Activated T-helper 2 cell treated with anti-CD3 and anti-CD28 coated beads, Interferon-gamma antibody, Interleukin-2, Interleukin-4, amounts not matched to agents 10 μg/mL and 5 μg/mL and 100 μg/mL, durations not matched to agents 14 hours and 24 hours and 36 hours (primary cell): Measurements from ENCODE around the gene IDH2. TPM values are rescaled to one million over a fixed set of nuclear protein-coding genes. Genes with fewer than 3 reads are reported as not detected.

Experiments
- DNase-seq: peaks from one replicate; pipeline ENCODE4 v3.0.0; 2021; ENCODE audit warnings: low spot score
- H3K27ac Mint-ChIP-seq: one replicate; pipeline ENCODE4 v1.8.0; 2021; ENCODE audit warnings: mixed read lengths
- H3K27me3 Mint-ChIP-seq: one replicate; pipeline ENCODE4 v1.8.0; 2021; ENCODE audit warnings: low read depth, mixed read lengths
- H3K36me3 Mint-ChIP-seq: one replicate; pipeline ENCODE4 v1.8.0; 2021; ENCODE audit warnings: low read depth, mixed read lengths
- H3K4me1 Mint-ChIP-seq: one replicate; pipeline ENCODE4 v1.8.0; 2021; ENCODE audit warnings: low read depth, mixed read lengths
- H3K4me3 Mint-ChIP-seq: one replicate; pipeline ENCODE4 v1.8.0; 2021; ENCODE audit warnings: low read depth, mild to moderate bottlenecking, moderate library complexity, mixed read lengths
- H3K9me3 Mint-ChIP-seq: one replicate; pipeline ENCODE4 v1.8.0; 2021; ENCODE audit warnings: mixed read lengths
- intact Hi-C: fragments of 100-400 bp; cut with micrococcal nuclease; formaldehyde crosslinking; loops from one replicate; pipeline ENCODE4 v1.15.1; 2023
- total RNA-seq: library from RNA; stranded (reverse); gene quantifications from 2 replicates; pipeline ENCODE4 v1.2.3, GENCODE V29; 2022

The IDH2 gene
- total RNA-seq, 1 donor from 2014 or later: 141 TPM

- Mint-ChIP-seq H3K4me1 (peaks cover 16% of the 10 kb centered on the region), H3K27me3 (peaks cover 18% of the 10 kb centered on the region), H3K9me3 (no peaks in the 10 kb centered on the region), H3K27ac (no peak overlapping the region), H3K36me3 (no peaks in the 10 kb centered on the region), H3K4me3 (no peak overlapping the region)
- intact Hi-C loops: no loop called here
- no peak for DNase-seq
These were observed 4.4 kb upstream of the IDH2 start for GRCh38 chr15:90106522-90107117.

DNA sequence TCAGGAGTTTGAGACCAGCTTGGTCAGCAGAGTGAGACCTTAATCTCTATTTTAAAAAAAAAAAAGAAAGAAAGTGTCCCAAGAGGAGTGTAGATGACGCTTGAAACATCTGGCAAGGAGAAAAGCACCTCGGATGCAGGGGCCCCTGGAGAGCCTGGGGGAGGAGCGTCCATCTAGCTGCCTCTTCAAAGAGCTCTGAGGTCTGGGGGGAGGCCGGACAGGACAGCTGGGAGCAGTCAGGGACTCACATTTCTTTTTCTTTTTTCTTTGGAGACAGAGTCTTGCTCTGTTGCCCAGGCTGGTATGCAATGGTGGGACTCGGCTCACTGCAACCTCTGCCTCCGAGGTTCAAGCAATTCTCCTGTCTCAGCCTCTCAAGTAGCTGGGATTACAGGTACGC lies 3.3 kb upstream of the IDH2 start:
- DNase-seq: no peak
- H3K36me3 Mint-ChIP-seq: peaks cover 4% of the 10 kb centered on the region
- peaks cover 16% of the 10 kb centered on the region for H3K27me3 Mint-ChIP-seq
- H3K4me3 Mint-ChIP-seq: no peak overlapping the region
- intact Hi-C loops: no loop called here
- H3K4me1 Mint-ChIP-seq: peaks cover 24% of the 10 kb centered on the region
- no peaks in the 10 kb centered on the region for H3K9me3 Mint-ChIP-seq
- no peak overlapping the region for H3K27ac Mint-ChIP-seq

DNA sequence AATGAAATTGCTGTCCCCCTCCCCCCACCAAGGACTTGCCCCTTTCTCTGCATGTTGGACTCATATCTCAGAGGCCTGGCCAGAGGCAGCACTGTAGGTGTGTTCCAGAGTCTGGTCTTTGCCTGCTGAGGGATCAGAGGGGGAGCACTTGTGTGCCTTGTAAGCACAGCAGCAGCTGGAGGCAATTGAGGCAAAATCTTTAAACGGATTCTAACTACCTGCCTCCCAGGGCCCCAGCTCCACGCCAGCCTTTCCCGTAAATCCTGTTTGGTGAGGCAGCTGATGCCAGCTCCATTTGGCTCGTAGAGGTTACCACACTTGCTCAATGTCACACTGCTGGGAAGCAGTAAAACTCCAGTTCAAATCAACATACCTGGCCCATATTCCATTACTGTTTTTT lies 2.3 kb upstream of the IDH2 start:
- Mint-ChIP-seq H3K27ac (no peak overlapping the region), H3K27me3 (peaks cover 15% of the 10 kb centered on the region), H3K4me1 (peaks cover 33% of the 10 kb centered on the region), H3K9me3 (no peaks in the 10 kb centered on the region), H3K36me3 (peaks cover 8% of the 10 kb centered on the region), H3K4me3 (no peak overlapping the region)
- intact Hi-C loops: no loop called here
- DNase-seq: no peak

GRCh38 chr15:90103701-90104329 lies 1.5 kb upstream of the IDH2 start:
- Mint-ChIP-seq H3K4me3 (peak overlapping the region; percentile 56), H3K4me1 (peaks cover 41% of the 10 kb centered on the region), H3K27ac (no peak overlapping the region), H3K36me3 (peaks cover 12% of the 10 kb centered on the region), H3K9me3 (no peaks in the 10 kb centered on the region), H3K27me3 (peaks cover 15% of the 10 kb centered on the region)
- intact Hi-C loops: no loop called here
- DNase-seq: no peak

DNA sequence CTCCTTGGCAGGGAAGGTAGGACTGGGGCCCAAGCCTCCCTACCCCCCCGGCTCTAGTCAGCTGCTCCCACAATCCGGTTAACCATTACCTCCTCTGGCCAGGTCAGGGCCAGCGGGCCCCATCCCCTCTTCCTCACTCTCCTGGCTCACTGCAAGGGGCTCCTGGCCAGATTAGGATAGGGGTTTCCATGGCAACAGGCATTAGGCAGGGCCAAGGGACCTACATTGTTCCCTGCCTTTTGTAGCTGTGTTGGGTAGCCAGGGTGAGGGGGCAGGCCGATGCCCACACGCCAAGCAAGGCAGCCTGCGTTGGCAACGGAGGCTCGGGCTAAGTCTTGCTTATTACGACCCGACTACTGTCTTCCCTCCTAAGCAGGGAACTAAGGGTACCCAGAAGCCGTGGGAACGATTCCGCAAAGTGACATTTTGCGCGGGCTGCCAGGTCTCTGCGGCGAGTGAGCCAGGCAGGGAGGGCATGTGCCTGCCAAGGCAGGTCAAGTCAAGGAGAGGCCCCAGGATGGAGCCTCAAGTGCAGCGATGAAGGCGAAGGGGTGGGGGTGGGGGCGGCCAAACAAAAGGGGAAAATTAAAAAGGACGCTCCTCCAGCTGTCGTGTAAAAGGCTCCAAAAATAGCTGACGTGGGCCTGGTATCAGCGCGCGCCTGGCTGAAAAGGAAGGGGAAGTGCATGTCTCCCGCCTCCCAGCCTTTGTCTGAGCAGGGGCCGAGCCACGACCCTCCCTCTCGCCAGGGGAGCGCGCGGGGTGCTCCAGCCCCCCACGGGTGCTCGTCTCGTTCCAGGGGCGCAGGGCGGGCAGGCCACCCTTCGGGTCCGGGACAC lies 919 bp downstream of the IDH2 start:
- Mint-ChIP-seq H3K27me3 (peaks cover 9% of the 10 kb centered on the region), H3K4me1 (peaks cover 58% of the 10 kb centered on the region)

DNA sequence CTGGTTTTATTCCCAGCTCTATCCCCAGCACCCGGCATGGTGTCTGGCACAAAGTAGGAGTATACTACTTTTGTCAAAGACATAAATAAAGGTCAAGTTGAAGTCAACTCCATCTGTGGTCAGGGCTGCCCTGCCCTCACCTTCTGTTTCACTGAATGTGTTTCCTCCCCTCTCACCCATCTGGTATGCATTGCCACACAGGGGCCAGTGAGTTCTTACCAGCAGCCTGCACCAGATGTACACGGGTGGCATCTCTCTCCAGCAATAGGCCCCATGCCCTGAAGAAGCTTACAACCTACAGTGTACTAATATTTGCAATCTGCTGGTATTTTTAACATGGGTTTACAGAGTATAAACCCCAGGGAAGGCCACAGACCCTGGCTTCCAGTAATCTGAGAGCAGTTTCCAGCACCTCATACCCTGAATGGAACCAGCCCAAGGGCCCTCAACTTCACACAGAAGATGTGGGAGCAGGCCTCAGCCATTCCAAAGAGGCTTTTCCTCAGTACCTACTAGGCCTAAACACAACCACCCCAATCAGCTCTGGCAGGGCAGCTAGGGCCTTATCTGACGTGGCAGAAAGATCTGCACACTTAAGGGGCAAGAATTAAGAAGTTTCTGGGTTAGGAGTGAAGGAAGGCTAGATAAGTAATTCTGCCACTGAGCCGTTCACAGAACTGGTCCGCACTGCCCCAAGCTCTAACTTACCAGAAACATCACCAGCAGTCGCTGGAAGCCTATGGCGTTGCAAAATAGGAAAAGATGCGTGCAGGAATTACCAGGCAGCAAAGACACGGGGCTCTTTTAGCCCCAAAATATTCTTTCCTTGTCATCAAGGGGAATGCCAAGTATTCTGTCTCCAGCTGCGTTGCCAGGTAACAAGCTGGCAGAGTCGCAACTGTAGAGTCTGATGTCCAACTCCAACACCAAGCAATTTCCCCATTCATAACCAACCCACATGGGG lies 2.1 kb downstream of the IDH2 start:
- intact Hi-C loops: loop anchor here (2.0 to 5.0 kb wide), 3 partner anchors 61 to 208 kb away; partner anchors contain the start of genes AP3S2, CIB1 and GDPGP1
- H3K27me3 Mint-ChIP-seq: peaks cover 7% of the 10 kb centered on the region
- peaks cover 67% of the 10 kb centered on the region for H3K4me1 Mint-ChIP-seq
- no peak for DNase-seq
- peaks cover 24% of the 10 kb centered on the region for H3K36me3 Mint-ChIP-seq
- peak overlapping the region; percentile 90 for H3K4me3 Mint-ChIP-seq
- no peaks in the 10 kb centered on the region for H3K9me3 Mint-ChIP-seq
- H3K27ac Mint-ChIP-seq: peak overlapping the region; percentile 91

More for the DNA sequence above, 919 bp downstream of the IDH2 start:
- H3K4me3 Mint-ChIP-seq: peak overlapping the region; percentile 90
- no peaks in the 10 kb centered on the region for H3K9me3 Mint-ChIP-seq
- H3K36me3 Mint-ChIP-seq: peaks cover 15% of the 10 kb centered on the region
- H3K27ac Mint-ChIP-seq: peak overlapping the region; percentile 91
- intact Hi-C loops: no loop called here
- no peak for DNase-seq

DNA sequence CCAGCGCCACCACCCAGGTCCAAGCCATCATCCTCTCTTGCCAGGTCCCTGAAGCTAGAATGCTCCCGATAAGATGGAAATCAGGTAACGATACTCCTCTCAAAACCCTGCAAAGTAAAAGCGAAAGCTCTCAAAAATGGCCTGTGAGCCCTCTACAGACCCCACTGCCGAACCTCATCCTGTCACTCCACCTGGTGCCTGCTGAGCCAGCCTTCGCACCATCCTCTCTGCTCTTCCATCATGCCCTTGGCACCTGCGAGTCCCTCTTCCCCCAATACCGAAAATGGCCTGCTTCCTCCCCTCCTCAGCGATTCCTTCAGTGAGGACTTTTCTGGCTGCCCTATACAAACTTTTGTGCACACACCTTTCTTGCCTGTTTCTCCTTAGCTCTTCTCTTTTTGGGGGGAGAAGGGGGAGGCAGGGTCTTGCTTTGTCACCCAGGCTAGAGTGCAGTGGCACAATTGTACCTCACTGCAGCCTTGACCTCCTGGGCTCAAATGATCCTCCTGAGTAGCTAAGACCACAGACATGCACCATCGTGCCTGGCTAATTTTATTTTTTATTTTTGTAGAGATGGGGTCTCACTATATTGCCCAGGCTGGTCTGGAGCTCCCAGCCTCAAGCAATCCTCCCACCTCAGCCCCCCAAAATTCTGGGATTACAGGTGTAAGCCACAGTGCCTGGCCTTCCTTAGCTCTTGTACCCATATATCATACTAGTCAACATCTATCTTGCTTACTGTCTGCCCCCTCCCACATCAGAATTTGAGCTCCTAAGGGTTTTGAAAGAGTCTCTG lies 3.0 kb downstream of the IDH2 start:
- H3K36me3 Mint-ChIP-seq: peaks cover 26% of the 10 kb centered on the region
- peak; percentile 52 for DNase-seq
- peak overlapping the region; percentile 90 for H3K4me3 Mint-ChIP-seq
- peaks cover 3% of the 10 kb centered on the region for H3K27me3 Mint-ChIP-seq
- peaks cover 71% of the 10 kb centered on the region for H3K4me1 Mint-ChIP-seq
- H3K9me3 Mint-ChIP-seq: no peaks in the 10 kb centered on the region
- peak overlapping the region; percentile 91 for H3K27ac Mint-ChIP-seq
- intact Hi-C loops: loop anchor here (2.0 to 5.0 kb wide), 3 partner anchors 60 to 207 kb away; partner anchors contain the start of genes AP3S2, CIB1 and GDPGP1

DNA sequence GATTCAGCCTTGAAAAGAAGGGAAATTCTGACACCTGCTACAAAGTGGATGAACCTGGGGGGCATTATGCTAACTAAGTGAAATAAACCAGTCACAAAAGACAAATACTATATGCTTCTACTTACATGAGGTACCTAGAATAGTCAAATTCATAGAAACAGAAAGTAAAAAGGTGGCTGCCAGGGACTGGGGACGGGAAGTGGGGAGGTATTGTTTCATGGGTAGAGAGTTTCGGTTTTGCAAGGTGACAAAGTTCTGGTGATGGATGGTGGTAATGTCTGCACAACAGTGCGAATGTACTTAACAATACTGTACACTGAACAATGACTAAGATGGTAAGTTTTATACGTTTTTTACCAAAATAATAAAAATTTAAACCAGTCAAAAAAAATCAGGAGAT lies 4.8 kb downstream of the IDH2 start:
- Mint-ChIP-seq H3K4me1 (peaks cover 67% of the 10 kb centered on the region), H3K27me3 (no peaks in the 10 kb centered on the region), H3K27ac (peak overlapping the region; percentile 91), H3K4me3 (peak overlapping the region; percentile 90), H3K9me3 (no peaks in the 10 kb centered on the region), H3K36me3 (peaks cover 36% of the 10 kb centered on the region)
- peak; percentile 72 for DNase-seq
- intact Hi-C loops: loop anchor here (2.0 to 5.0 kb wide), 4 partner anchors 39 to 205 kb away; partner anchors contain the start of genes AP3S2, CIB1 and GDPGP1

DNA sequence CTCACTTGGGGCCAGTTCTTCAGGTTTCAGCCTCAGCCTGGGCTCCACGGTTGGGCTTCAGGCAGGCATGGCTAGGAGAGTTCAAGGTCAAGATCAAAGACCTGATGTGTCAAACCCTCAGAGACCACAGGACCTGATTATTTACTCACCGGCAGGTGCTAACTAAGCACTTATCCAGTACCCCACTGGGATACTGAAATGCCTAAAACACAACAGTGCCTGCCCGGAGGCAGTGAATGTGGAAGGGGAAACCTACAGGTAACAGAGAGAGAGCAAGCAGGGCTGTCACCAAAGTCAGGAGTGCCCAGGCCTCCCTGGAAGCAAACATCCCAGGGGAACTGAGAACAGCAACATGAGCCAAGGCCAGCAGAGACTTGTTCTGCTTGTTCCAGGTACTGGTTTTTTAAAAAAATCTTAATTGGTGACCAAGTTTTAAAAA lies 6.7 kb downstream of the IDH2 start:
- Mint-ChIP-seq H3K36me3 (peaks cover 44% of the 10 kb centered on the region), H3K4me1 (peaks cover 60% of the 10 kb centered on the region), H3K27me3 (no peaks in the 10 kb centered on the region), H3K4me3 (peak overlapping the region; percentile 59), H3K27ac (peak overlapping the region; percentile 86), H3K9me3 (no peaks in the 10 kb centered on the region)
- no peak for DNase-seq
- intact Hi-C loops: loop anchor here (5.0 kb wide), 2 partner anchors 137 to 203 kb away; partner anchors contain the start of genes AP3S2, CIB1 and GDPGP1

DNA sequence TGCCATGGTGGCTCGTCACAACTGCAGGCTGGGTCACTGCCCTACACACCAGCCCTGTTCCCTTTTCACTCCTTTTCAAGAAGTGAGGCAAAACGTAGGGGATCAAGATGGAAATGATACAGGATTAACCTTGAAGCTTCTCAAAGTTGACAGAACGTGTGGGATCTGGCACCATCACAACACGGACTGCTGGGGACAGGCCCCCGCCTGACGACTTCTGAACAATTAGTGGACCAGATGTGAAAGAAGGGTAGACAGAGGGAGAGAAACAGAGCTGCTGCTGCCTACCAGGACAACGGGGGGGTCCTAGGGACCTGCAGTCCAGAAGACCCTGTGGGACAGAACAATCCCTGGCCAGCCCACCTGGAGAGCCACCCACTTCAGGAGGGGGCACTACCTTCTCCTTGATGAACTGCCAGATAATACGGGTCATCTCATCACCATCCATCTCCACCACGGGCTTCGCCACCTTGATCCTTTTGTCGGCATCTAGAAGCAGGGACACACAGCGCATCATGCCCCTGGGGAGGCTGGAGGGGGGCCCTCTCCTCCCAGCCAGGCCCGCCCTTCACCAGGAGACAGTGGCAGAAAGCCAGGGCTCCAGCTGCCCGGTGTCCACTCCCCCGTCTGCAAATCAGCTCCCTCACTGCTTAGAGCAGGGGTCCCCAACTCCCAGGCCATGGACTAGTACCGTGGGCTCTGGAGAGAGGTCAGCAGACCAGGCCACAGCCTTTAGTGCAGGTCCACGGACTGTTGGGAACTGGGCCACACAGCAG lies 10.9 kb downstream of the IDH2 start:
- Mint-ChIP-seq H3K36me3 (peaks cover 69% of the 10 kb centered on the region), H3K27ac (no peak overlapping the region), H3K27me3 (no peaks in the 10 kb centered on the region), H3K9me3 (no peaks in the 10 kb centered on the region), H3K4me1 (peaks cover 30% of the 10 kb centered on the region), H3K4me3 (no peak overlapping the region)
- DNase-seq: no peak
- intact Hi-C loops: no loop called here
